OCI-LY3 (cell line): ENCODE data around the gene CFAP251.

Experiments
- EZH2phosphoT487 ChIP-seq: fragments of 200-600 bp; shearing (Covaris generic); IDR thresholded peaks from 2 replicates; pipeline ENCODE4 v1.6.1; 2018; ENCODE audit warnings: antibody characterized with exemption, mixed run types, low read depth
- TF ChIP-seq, protein P1 (sequence below): fragments of 200-600, 300-600 bp; sonication (generic); IDR thresholded peaks from 2 replicates; pipeline ENCODE4 v1.5.1; 2014; ENCODE audit warnings: antibody characterized with exemption, low read length, low read depth

DNA sequence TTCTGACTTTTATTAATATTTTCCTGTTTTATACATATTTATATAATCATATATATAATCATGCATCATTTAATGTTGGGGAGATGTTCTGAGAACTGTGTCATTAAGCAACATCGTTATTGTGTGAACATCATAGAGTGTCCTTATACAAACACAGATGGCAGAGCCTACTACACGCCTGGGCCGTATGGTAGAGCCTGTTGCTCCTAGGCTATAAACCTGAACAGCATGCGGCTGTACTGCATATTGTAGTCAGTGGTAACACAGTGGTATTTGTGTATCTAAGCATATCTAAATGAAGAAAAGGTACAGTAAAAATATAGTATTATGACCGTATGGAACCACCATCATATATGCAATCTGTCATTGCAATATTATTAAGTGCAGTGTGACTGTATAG is 58.6 kb downstream of the CFAP251 start:
- TF ChIP-seq, protein P1, sequence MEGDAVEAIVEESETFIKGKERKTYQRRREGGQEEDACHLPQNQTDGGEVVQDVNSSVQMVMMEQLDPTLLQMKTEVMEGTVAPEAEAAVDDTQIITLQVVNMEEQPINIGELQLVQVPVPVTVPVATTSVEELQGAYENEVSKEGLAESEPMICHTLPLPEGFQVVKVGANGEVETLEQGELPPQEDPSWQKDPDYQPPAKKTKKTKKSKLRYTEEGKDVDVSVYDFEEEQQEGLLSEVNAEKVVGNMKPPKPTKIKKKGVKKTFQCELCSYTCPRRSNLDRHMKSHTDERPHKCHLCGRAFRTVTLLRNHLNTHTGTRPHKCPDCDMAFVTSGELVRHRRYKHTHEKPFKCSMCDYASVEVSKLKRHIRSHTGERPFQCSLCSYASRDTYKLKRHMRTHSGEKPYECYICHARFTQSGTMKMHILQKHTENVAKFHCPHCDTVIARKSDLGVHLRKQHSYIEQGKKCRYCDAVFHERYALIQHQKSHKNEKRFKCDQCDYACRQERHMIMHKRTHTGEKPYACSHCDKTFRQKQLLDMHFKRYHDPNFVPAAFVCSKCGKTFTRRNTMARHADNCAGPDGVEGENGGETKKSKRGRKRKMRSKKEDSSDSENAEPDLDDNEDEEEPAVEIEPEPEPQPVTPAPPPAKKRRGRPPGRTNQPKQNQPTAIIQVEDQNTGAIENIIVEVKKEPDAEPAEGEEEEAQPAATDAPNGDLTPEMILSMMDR, result no peak
- TF ChIP-seq EZH2phosphoT487, result no peak
